ENCODE data around the gene SP1.
"Not testable (repeated sequence)": the region's sequence is repeated elsewhere in the genome, so short reads cannot be mapped to it uniquely, and the experiment has no call there.

Gene SP1

DNA sequence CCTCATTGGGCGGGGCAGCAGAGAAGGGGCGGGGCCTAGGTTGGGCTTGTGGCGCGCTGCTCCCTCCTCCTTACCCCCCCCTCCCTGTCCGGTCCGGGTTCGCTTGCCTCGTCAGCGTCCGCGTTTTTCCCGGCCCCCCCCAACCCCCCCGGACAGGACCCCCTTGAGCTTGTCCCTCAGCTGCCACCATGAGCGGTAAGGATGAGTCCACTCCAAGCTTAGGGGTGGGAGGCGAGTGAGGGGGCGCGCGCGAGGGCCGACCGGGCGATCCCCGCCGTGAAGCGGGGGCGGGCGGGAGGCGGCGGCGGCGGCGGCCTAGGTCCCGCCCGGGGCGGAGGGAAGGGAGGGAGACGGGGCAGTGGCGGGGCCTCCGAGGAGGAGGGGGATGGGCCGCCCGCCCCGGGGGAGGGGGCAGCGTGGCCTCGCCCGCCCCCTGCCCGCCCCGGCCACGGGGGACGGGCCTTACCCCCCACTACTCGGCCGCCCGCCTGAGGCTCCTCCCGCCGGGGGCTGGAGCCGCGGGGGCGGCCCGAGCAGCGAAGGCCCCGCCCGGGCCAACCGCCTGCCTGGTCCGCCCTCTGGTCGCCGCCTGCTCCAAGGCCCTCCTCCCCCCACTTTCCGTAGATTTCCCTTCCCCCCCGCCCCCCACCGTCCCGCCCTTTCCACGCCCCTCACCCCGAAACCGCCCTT is at the start of gene SP1:
TSS of gene SP1 (plus strand) at position 73 of the 690 bp plus-strand sequence. CDS start at position 189, 116 bp downstream.
- peak; percentile 82 for DNase-seq

DNA sequence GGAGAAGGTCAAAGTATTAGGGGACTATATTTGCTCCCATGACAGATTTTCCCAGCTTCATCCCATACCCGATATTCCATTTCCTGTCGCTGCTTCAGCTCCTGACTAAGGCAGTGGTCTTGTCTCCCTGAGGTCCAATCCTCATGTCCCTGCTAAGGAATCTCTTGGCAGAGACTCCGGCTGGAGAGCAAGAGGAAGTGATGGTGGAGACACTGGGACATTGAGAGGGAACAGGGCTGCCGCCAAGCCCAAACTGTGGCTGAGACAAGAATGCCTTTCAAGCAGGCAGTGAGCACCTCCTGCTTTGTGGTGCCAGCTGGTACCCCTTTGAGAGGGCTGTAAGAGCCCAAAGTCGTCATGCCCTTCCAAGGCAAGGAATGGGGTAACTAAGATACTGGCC is 49.3 kb upstream of the SP1 start:
- DNase-seq: no peak

DNA sequence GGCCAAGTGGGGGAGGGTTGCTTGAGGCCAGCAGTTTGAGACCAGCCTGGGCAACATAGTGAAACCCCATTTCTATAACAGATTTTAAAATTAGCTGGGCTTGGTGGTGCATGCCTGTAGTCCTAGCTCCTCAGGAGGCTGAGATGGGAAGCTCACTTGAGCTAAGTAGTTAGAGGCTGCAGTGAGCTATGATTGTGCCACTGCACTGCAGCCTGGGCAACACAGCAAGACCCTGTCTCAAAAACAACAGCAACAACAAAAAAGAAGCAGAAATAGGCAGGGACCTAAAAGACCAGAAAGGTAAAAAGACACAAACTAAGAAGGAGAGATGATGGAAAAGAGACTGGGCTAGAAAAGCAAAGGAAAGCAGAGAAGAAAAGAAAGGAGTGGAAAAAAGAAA is 47.6 kb upstream of the SP1 start:
- not testable (repeated sequence) for DNase-seq

DNA sequence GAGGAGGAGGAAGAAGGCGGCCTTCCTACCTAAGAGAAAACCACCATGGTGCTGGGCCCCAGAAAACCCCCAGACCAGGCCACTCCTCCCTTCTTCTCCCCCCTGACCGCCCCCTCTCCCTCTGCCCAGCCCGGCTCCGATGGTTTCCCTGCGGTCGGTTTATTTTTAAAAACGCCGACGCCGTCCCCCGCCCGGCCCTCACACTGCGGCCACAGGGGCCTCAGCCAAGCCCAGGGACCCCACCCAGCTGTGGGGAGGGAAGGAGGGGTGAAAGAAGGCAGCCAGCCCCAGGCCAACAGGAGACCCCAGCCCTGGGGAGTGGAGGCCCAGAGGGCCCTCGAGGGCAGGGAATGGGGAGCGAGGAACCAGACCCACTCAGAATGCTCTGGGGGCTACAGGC is 47.2 kb upstream of the SP1 start:
- no peak for DNase-seq

DNA sequence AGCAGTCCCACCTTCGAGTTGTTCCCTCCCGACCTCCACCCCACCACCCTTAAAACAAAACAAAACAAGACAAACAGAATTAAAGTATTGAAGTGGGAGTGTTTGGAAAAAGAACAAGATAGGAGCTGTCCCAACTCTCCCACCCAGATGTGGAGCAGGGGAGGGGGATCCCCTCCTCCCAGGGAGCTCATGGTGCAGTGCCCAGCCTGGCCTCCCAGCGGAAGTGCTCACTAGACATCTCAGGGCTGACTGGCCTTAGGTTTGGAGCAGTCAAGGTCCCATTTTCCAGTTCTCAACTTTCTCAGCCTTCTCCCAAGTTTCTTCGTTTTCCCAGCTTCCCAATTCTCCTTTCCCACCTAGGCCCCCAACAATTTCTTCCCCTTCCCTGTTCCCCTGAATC is 46.7 kb upstream of the SP1 start:
- DNase-seq: no peak

DNA sequence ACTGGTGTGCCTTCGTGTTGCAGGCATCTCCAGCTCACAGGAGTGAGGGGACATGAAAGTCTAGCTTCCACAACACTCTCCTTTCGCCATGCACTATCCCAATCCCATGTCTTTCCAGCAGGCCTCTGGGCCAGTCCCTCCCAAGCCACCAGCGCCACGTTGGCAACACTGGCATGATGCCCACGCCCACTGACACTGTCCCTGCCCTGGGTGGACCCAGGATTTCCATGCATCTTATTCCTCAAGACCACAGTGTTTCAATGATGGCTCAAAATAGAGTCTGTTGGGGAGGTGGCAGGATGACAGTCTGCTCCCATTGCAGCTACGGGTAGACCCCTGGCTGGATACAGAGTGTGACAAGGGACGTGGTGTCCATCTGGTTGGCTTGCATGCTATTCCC is 46.1 kb upstream of the SP1 start:
- no peak for DNase-seq

DNA sequence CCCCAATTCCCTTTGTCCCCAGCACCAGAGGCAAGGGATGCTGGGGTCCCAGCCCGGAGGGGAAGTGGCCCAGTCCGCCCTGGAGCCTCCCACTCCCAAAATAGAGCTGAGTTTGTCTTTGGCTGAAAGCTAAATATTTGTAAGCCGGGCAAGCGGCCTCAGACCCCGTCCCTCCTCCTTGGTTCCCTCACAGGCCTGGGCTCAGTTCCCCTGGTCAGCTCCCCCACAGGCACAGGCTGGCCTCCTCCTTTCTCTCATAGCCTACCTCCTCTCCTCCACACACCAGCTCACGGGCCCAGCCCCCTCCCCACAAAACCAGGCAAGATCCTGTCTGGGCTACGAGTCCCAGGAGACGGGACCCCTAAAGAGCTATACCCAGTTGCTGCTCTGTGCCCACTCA is 45.2 kb upstream of the SP1 start:
- DNase-seq: no peak

DNA sequence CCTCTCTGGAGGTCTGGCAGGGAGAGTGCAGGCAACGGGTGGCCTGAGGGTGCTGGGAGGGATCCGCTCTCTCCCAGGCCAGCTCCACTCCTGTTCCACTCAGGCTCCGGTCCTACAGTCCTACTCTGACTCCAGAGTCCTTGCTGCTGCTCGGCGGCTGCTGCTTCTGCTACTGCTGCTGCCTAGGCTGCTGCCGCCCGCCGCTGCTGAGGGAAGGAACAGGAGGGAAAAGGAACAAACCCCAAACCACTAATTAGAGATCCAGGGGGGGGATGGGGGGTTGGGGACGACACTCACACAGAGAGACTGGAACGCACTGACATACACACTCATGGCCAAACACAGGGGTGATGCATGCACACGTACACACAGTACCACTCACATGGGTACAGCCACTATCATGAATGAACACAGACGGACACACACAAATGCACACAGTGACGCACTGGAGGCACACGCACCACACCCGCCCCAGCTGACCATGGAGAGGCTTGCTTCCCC is 43.7 kb upstream of the SP1 start, which contains the start of gene SP7:
TSS of gene SP7 (minus strand) at position 174 of the 501 bp plus-strand sequence. CDS start 708 bp downstream, outside the sequence.
- no peak for DNase-seq

DNA sequence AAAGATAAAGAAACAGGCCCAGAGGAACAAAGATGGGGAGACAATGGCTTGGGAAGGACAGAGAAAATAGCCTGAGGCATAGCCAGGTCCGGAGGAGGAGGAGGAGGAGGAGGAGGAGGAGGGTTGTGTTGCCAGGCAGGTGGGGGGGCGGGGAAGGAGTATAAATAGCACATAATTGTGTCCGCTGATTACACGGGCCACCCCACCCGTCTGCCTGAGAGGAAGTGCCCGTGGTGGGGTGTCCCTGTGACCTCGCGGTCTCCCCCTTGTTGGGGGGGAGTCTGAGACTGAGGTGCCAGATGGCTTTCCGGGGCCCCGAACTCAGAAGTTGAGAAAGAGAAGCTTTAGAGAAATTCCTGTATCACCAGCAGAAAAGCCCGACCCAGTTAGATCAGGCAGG is 42.0 kb upstream of the SP1 start:
- no peak for DNase-seq

DNA sequence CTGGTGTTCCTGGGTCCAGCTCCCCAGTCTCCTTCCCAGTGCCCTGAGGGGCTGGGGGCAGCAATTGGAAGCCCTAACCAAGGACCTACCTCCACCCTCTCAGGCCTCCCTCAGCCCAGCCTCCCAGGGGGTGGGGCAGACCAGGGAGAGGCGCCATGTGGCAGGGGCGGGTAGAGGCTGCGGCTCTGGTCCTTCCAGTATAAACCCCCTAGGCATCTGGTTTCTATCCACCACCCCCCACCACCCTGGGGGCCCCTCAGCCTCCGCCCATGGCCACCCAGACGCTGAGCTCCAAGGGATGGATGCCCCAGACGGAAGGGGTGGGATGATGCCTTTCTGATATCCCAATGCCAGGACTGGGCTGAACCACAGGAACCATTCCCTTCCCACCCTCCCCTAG is 41.1 kb upstream of the SP1 start:
- no peak for DNase-seq

DNA sequence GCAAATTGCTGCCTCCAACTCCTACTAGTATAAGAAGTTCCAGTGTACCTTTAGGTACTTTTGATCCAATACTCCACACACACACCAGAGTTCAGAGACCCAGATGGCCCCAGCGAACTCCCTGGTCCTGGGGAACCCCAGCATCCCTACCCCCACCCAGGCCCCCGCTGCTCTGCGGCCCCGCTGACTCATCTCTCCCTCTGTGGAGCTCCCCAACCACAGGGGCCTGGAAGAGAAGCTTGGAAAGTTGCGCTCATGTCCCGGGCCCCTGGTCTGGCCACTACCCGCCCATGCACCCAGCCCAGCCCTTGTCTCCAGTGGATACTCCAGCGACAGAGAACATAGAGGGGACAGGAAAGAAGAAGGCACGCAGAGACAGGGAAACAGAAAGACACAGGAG is 39.6 kb upstream of the SP1 start:
- DNase-seq: no peak

DNA sequence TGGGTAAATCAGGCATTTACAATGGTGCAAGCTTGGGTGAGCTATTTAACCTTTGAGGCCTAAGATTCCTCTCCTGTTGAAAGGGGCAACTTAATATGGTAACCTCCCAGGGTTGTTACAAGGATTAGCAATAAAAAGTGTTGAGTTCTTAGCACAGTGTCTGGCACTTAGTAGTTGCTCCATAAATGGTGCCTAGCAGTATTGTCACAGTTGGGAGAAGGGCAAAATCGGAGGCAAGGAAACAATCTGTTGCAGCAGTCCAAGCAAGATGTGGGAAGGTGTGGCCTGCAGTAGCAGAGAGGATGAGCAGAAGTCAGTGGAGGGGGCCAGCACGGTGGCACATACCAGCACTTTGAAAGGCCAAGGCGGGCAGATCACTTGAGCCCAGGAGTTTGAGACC is 36.5 kb upstream of the SP1 start:
- no peak for DNase-seq

DNA sequence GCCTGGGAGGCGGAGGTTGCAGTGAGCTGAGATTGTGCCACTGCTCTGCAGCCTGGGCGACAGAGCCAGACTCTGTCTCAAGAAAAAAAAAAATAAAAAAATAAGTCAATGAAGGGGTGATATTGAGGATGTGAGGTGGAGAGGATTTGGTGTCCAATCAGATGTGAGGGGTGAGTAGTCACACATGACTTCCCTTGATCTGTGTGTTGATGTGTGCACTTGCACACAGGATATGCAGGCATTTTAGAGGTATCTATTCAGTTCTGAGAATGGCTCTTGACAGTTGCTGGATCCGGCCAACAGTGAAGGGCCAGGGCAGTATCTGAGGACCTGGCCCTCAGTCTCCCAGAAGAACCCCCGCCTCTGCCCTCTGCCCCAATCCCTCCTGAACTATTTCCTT is 36.0 kb upstream of the SP1 start:
- DNase-seq: no peak

DNA sequence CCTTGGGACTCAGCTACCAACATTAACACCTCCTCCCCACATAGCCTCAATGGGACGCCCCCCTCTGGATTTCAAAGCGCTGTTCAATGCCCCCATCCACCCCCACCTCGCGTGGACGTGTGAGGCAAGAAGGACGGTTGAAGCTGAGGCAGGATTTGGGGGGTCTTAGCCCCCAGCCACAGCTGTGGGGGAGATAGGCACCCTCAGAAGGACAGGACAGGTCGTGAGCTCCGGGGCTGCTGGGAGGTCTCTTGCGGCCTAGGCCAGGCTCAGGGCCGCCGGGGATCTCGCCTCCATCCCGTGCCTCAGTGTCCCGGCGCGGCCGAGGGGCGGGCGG is 35.5 kb upstream of the SP1 start:
- no peak for DNase-seq

DNA sequence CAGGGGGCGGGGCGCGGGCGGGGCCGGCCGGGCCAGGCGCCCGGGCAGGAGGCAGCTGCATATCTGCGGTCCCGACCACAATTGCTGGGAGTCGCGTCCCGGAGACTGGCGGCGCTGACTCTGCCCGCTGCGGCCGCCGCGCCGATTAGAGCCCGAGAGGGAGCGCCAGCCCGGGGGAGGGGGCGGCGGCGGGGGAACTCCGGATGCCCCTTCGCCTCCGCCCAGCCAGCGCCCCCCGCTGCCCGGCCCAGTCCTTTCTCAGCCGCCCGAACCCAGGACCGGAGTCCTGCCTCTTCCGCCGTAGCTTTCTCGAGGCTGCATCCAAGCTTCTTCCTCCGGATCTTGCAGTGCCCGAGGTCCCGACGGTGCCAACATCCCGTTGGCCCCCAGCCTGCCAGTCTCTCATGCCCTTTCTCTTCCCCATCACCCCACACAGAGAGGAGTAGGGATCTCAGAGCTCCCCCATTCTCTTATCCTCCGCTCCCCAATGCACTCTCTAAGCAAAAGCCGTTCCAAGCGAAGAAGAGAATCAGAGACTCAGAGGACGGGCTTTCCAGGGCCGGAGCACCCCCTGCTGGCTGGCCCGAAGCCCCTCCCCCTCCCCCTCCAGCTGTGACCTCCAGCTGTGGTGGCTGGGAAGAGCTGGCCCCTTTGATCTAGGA is 35.0 kb upstream of the SP1 start:
- peak; percentile 59 for DNase-seq

DNA sequence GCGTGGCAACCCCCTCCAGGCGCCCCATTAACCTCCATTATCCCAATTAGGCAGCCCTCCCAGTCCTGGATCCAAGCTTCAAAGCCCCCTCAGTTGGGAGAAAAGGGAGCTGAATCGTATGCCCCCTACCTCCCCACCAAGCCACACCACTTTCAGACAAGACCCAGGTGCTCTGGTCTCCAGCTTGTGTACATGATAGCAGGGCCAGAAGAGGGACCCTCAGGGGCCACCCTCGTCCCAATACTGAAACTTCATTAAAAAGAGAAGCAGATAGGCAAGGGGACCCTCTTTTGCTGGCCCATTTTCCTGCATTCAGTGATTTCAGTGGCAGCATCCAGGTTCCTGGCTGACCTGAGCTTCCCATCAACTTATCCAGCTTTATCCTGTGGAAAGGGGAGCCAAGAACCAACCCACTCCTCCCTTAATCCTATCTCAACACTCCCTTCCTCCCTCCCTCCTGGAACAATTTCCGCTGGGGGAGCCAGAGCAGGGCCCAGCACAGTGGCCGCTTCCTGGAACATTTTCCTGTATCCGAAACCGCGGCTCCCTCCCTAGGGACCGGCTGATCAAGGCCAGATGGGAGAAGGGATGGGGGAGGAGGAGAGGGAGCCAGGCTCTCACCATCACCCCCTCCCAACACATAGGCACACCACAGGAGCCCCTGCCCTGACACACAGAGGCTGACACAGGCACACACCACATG is 34.3 kb upstream of the SP1 start:
- DNase-seq: no peak

DNA sequence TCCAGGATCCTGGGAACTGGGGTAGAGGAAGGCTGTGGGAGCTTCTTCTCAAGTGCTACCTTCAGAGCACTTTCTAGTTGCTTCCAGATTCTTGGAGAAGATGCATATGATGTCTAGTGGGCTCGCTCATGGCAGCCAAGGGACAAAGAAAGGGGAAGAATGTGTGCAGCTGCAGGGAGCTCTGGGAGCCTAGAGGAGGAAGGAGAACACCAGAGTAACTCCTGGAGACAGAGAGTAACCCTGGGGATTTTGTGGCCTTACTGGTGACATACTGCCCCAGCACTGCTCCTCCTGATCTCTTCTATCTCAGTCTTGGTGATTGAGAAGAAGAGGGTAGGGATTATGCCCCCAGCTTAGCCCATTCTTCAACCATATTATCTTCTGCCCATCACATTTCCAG is 33.5 kb upstream of the SP1 start:
- DNase-seq: no peak

DNA sequence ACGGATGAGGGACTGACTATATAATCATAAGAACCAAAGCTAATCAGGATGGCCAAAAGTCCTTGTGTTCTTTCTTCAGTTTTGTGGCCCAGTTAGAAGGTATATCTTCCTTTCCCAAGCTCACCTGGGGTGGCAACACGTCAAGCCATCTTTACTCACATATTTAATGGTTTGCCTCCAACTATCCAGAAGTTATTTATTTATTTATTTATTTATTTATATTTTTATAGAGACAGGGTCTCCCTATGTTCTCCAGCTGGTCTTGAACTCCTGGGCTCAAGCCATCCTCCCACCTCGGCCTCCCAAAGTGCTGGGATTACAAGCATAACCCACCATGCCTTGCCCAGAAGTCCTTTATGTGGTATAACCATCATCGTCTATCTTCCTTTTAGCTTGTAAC is 32.1 kb upstream of the SP1 start:
- DNase-seq: no peak

DNA sequence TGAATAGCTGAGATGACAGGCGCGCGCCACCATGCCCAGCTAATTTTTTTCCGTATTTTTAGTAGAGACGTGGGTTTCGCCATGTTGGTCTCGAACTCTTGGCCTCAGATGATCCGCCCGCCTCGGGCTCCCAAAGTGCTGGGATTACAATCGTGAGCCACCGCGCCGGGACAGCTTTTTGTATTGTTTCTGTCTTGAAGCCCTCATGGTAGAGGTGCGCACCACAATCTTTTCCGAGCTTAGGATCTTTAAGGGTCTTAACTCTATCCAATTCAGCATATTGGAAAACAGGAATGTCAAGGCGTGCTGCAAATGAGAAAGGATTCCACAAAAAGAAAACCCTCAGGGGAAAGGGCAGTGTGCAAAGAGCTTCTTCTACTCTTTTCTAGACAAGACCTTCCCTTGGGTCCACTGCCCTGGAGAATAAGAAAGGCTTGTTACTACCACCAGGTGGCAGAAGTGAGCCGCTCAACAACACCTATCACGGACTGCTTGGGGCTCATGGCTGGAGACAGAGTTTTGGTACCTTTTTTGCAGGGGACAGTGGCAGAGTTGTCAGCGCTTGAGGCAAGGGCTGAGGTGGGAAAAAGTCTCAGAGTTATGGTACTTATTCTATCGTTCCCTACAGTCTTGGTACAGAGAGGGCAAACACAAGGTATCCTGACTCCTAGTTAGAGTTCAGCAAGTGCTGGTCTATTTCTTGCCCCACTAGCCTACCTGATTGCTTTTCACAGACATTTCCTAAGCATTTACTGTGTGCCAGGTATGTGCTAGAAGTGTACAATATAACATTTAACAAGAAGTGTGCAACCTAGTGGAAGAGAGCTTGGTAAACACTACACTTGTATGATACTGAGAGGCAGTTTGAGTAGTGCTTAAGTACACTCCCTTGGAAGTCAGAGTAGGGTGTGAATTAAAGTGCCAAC is 27.4 kb upstream of the SP1 start:
- peak; percentile 70 for DNase-seq

DNA sequence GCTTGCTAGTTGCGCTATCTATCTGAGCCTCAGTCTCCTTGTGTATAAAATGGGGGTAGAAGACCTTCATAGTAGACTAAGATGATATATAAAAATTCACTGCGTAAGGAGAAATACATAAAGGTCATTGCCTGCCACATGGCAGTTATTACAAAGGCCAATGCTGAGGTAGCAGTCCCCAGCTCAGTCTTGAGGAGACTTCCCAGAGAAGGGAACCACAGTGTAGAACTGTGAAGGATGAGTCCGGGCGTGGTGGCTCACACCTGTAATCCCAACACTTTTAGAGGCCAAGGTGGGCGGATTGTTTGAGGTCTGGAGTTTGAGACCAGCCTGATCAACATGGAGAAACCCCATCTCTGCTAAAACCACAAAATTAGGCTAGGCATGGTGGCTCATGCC is 26.7 kb upstream of the SP1 start:
- no peak for DNase-seq

DNA sequence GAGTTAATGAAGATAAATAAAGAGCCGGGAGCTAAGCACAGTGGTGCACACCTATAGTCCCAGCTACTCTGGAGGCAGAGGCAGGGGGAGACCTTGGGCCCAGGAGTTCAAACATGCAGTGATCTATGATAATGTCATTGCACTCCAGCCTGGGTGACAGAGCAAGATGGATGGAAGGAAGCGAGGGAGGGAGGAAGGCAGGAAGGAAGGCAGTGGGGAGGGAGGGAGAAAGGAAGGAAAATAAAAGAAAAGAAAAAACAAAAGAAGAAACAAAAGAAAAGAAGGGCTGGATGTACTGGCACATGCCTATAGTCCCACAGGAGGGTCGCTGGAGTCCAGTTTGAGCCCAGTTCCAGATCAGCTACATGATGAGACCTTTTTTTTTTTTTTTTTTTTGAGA is 24.9 kb upstream of the SP1 start:
- DNase-seq: no peak

DNA sequence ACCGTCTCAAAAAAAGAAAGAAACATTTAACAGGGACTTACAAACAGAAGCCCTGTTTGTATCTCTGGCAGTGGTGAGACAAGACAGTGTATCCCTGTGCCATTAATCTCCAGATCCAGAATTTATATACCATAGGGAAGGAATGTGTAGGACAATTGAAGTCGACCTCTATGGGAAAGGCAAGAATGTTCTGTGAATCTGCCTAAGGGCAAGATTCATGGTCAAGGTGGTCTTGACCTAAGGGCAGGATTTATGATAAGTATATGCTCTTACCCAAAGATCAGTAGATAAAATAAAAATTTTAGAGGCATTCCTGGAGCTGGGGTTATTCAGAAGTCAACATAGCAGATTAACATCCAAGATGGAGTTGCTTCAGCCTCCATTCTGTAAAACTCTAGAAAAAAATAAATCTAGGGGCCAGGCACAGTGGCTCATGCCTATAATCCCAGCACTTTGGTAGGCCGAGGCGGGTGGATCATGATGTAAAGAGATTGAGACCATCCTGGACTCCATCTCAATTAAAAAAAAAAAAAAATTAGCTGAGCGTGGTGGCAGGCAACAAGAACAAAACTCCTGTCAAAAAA is 21.0 kb upstream of the SP1 start:
- DNase-seq: no peak

DNA sequence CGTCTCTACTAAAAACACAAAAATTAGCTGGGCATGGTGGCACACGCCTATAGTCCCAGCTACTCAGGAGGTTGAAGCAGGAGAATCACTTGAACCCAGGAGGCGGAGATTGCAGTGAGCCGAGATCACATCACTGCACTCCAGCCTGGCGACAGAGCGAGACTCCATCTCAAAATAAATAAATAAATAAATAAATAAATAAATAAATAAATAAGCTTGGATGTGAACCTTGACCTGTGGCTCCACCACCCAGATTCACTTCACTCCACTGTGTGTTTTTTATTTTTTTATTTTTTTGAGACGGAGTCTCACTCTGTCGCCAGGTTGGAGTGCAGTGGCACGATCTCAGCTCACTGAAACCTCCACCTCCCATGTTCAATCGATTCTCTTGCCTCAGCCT is 18.3 kb upstream of the SP1 start:
- DNase-seq: not testable (repeated sequence)
